Superior temporal gyrus (tissue), 1 donor: Measurements from ENCODE around the gene BARHL2.

ENCODE experiments used
- DNase-seq: peaks from one replicate; pipeline ENCODE4 v3.0.0-alpha.2; 2016; ENCODE audit errors: extremely low spot score

Gene BARHL2

GRCh38 chr1:90710579-90711536, 6.2 kb downstream of the BARHL2 start:
- no peak for DNase-seq

- DNase-seq, result no peak
These were observed 7.6 kb downstream of the BARHL2 start for GRCh38 chr1:90709535-90709934.

GRCh38 chr1:90708826-90709225, 8.3 kb downstream of the BARHL2 start:
- DNase-seq, result no peak

- no peak for DNase-seq
These were observed 8.8 kb downstream of the BARHL2 start for GRCh38 chr1:90708236-90708786.

GRCh38 chr1:90707363-90707710, 9.8 kb downstream of the BARHL2 start:
- DNase-seq, result no peak

- no peak for DNase-seq
These were observed 10.4 kb downstream of the BARHL2 start for GRCh38 chr1:90706437-90707362.

GRCh38 chr1:90705956-90706355, 11.1 kb downstream of the BARHL2 start:
- DNase-seq, result no peak

GRCh38 chr1:90704817-90705216, 12.3 kb downstream of the BARHL2 start:
- DNase-seq, result no peak

GRCh38 chr1:90694846-90695245, 22.3 kb downstream of the BARHL2 start:
- no peak for DNase-seq

- DNase-seq, result no peak
These were observed 29.4 kb downstream of the BARHL2 start for GRCh38 chr1:90687747-90688146.

GRCh38 chr1:90675161-90675847, 41.8 kb downstream of the BARHL2 start:
- DNase-seq, result no peak

- no peak for DNase-seq
These were observed 45.4 kb downstream of the BARHL2 start for GRCh38 chr1:90671741-90672140.

- DNase-seq, result no peak
These were observed 45.9 kb downstream of the BARHL2 start for GRCh38 chr1:90671251-90671650.
